Activated T-cell treated with anti-CD3 and anti-CD28 coated beads for 24 hours (primary cell): ENCODE measurements around the gene CACNA2D2.

Source experiments
- DNase-seq: peaks from one replicate; pipeline ENCODE4 v3.0.0-alpha.2; 2020; ENCODE audit warnings: low read depth

CACNA2D2 gene

GRCh38 chr3:50503504-50504342 lies at the start of gene CACNA2D2:
Gene CACNA2D2 (minus strand): TSS chr3:50503634. CDS start chr3:50503423, 211 bp downstream.
- peak; percentile 32 for DNase-seq

DNA sequence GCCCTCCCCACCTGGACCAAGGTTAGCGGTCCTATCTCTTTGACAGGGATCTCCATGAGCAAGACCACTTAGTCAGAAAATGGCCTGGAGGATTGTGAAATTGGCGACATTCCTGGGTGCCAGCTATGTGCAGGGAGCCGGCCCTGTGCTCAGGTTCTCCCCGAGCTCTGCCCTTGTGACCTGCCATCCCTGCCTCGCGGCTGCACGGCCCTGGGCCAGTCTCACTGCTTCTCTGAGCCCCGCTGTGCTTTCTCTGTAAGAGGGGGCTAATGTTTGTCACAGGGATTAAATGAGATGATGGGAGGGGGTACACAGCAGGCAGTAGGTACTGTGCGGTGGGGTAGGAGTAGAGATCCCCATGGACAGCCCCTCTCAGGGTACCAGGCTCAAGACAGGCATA lies 49.2 kb upstream of the CACNA2D2 start:
- DNase-seq = no peak

DNA sequence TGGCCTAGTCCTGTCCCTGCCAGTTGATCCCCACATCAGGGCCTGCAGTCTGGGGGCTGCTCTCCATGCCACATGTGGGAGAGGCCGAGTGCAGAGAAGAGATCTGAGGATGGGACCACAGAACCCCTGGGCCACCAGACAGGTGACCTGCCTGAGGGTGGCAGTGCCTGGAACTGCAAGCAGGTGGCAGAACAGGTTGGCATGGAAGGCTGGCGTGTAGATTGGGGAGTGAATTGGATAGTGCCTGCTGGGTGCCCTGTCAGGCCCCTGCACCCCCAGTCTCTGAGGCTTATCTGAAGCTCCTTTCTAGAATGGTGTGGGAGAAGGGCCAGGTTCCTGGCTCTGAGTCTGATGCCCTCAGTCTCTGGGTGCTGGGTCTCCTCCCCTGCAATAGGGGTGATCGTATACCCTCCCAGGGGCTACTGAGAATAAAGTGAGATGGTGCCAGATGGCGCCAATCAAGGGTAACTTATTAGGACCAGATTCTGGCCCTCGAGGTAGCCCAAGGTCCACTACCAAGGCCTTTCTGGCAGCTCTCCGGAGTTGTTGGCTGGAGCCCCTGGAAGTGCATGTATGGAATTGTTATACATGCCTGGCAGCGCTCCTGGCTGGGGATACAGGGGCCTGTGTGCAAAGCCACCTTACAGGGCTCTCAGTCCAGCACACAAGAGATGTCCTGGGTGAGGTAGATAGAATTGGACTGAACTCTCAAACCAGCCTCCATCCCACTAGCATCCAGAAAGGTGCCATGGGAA lies 48.4 kb upstream of the CACNA2D2 start:
- DNase-seq = no peak

DNA sequence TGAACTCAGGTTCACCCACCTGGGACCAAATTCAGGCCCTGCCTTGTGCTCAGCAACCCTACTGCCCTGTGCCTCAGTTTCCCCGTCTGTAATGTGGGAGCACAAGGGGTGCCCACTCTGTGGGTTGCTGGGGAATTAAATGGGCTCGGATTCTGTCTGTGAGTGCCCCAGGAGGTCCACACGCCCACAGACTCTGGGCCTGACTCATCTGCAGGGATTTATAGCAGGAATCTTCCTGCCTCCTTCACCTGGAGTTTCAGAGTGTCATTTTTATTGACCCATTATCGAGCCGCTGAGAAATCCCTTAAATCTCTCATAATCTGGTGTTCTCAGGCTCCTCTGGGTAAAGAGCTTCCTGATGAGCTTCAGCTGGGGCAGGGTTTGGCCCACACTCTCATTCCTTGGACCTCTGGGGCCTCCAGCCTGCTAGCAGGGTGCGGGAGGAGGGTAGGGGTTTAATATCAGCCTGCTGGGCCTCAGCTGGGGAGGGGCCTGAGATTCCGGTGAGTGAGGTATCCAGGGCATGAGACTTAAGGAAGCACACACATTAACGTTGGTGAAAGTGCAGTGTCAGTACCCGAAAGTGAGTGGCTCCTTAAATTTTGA lies 47.7 kb upstream of the CACNA2D2 start:
- DNase-seq = no peak

- DNase-seq = peak; percentile 43
Observed at GRCh38 chr3:50550079-50550736, 46.8 kb upstream of the CACNA2D2 start.

DNA sequence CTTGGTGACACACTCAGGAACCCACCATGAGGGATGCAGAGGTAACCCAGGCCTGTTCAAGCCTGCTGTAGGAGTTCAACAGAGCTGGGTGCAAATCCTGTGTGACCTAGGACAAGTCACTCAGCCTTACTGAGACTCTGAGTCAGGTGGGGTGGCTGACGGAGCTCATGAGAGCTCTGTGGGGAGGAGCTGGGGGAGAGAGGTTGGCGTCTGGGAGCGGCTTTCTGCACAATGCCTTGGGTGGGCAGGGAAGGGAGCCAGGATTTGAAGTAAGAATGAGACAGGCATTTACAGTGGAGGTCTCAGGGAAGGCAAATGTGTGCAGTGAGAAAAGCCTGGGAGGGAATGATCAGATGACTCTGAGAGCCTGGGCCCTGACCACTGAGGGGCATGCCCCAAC lies 45.8 kb upstream of the CACNA2D2 start:
- DNase-seq = no peak

DNA sequence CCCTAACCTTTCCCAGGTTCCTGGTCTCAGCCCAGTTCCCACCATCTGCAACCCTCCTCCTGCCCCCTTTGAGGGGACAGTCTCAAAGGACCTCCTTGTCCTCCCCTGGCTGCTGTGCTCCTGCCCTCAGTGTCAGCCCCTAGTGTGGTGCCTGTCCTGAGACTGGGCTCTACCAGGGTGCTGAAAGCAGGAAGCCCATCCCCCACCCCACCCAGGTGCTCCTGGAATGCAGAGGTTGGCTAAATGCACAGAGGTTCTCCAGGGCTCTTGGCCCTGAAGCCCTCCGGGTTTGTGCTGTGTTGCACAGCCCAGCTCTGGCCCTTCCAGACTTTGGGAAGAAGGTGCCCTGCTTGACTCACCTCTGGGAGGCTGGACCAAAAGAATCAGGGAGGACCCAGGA lies 42.3 kb upstream of the CACNA2D2 start:
- DNase-seq = no peak

DNA sequence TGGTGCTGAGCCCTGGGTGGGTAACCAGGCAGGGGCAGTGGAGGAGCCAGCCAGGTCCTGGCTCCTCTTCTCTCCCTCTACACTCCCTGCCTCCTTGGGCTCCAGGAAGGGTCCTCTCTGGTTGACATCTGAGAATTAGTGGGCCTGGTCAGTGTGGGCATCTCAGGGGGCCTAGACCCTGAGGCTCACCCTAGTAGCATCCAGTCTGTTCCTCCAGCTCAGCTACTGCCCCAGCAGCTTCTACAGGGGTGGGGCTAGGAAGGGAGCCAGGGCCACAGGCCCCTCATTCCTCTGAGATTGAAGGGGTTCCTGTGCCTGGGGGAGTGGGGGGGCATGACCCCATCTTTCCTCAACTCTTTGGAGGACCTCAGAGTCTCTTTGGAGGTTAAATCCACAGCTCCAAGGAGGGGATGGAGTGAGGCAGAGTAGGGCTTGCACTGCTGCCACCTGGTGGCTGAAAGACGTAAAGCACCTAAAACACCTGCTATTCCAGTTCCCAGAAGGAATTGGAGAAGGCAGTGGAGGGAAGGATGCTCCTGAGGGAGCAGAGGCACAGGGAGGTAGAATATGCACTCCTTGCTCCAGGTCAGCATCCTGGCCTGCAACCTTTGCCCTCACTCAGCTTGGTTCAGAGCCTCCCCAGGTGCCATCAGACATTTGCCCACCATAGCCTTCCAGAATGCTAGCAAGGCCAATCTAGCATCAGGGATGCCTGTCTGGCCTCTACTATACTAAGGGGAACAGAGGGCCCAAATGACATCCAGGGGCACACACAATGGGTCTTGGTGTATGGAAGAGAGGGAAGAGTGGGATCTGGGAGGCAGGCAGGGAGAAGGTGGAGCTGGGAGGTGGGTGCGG lies 39.0 kb upstream of the CACNA2D2 start:
- DNase-seq = peak; percentile 43

DNA sequence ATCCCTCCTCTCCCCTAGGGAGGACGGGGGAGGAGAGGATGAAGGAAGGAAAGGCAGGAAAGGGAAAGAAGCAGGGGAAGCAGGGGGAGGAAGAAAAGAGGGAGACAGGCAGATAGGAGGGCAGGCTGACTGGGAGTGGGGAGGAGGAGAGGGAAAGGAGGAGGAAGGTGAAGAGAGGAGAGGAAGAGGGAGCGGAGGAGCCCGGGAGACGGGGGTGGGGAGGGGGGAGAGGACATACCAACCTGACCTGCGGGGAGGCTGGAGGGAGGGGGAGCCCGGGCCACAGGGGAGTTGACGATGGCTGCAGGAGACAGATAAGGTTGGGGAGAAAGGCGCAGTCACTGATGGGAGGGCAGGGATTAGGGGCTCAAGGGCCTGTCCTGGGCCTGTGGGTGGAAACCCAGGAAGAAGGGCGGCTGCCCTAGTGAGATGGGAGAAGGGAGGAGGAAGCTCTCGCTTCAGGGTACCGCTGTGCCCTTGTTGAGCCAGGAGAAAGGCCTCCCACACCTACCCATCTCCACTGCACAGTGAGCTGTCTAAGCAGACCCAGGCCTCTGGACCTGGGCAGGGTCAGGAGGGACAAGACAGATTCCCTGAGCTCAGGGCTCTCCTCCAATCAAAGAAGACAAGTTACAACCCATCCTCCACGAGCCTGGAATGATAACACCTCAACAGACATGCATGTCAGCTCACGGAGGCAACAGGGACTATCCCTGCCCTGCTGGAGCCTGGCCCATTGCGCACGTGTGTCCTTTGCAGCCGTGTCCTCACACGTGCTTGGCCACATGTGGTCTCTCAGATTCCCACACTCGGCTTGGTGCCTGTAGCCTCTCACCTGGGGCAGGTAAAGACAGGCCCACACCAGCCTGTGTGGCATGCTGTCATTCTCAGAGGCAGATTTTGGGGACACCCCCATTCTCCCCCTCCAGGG lies 36.2 kb upstream of the CACNA2D2 start:
- DNase-seq = no peak

DNA sequence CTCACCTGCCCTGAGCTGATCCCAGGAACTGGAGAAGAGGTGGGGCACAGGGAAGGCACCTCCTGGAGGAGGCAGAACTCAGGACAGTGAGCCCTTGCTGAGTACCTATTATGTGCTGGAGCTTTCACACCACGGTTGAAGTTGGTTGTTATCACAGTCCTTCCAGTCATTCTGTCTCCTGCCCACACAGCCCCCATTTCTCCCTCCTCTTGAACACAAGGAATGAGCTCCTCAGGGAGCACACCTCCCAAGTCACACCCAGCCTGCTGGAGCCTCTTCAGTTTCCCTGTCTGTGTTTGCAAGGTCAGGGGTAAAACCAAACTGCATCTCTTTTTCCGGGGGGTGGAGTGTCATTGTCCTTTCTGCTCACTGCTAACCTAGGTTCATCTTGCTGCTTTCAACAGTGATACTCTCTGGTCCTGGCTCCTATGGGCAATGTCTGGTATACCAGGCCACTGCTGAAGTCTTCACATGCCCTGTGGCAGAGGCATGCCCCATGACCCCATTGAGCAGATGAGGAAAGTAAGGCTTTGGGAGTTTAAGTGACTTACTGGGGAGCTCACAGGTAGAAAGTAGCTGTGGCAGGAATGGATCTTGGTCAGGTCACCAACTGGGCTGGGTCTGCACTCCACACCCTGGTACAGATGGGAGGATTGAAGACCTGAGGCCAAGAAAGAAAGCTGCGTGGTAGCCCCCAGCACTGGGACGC lies 34.1 kb upstream of the CACNA2D2 start:
- DNase-seq = no peak

DNA sequence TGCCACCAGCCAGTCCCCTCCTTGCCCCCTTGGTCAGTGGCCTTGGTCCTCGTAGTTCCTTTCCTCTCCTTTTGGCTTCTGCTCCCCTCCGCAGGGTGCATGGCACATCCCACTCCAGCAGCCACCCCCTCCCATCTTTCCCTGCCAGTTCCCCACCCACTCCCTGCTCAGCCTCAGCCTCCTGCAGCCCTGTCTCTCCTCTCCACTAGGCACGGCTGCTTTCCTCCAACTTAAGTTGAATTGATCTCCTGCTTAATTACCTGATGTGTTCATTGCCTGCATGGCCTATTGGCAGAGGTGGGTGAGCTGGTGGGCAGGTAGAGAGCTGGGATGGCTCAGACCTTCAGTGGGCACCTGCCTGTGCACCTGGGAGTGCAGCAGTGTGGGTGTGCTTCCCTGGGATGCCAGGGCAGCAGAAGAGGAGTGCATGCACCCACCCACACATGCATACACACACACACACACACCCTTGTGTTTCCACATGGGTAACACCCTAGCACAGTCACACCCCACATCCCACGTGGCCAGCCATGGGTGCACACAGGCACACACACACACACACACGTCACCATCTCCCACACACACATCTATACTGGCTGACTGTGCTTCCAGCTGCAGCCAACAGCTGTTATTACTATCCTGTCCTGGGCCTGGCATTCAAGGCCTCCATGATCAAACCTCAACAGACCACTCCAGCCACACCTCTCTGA lies 33.2 kb upstream of the CACNA2D2 start:
- no peak for DNase-seq

GRCh38 chr3:50534681-50535330 lies 31.4 kb upstream of the CACNA2D2 start:
- no peak for DNase-seq

GRCh38 chr3:50533807-50534461 lies 30.5 kb upstream of the CACNA2D2 start:
- no peak for DNase-seq

- no peak for DNase-seq
Observed at GRCh38 chr3:50533316-50533715, 29.9 kb upstream of the CACNA2D2 start.

GRCh38 chr3:50532062-50532705 lies 28.8 kb upstream of the CACNA2D2 start:
- no peak for DNase-seq

GRCh38 chr3:50531201-50531600 lies 27.8 kb upstream of the CACNA2D2 start:
- no peak for DNase-seq
